Measurements from ENCODE around the gene ZNF521. TPM values are rescaled to one million over a fixed set of nuclear protein-coding genes. Genes with fewer than 3 reads are reported as not detected.

The ZNF521 gene
- polyA plus RNA-seq, 3 donors, result 0.07 to 0.20 TPM; not detected in 1

GRCh38 chr18:25351280-25351775 lies 638 bp downstream of the ZNF521 start:
- Histone ChIP-seq H4K20me1 (ENCODE audit: insufficient read depth, low read length) (no peaks in the 10 kb centered on the region), H3K4me1 (ENCODE audit: control insufficient read depth in 1 of 2, insufficient read depth in 2 of 2, low read length in 2 of 2) (peaks cover 26 to 27% of the 10 kb centered on the region in 2 donors), H3K4me2 (replicated peaks; ENCODE audit: extremely low read depth, low read length, poor library complexity, severe bottlenecking) (peak overlapping the region; percentile 99), H3K79me2 (ENCODE audit: insufficient read depth, low read length) (no peaks in the 10 kb centered on the region), H3K36me3 (replicated peaks in 1 of 2; ENCODE audit: control insufficient read depth in 1 of 2, insufficient read depth in 2 of 2, low read length in 2 of 2) (no peaks in the 10 kb centered on the region), H3K9me3 (replicated peaks in 1 of 2; ENCODE audit: control insufficient read depth in 1 of 2, insufficient read depth in 1 of 2, low read length in 2 of 2) (peaks cover 0 to 6% of the 10 kb centered on the region in 2 donors), H3K27ac (ENCODE audit: low read depth in 1 of 2, low read length in 2 of 2) (no peak overlapping the region), H3K4me3 (replicated peaks in 1 of 3; ENCODE audit: low read depth in 2 of 3, low read length in 3 of 3) (peak overlapping the region; percentile 73 to 86 (median 73)), H3K9ac (ENCODE audit: insufficient read depth, low read length, poor library complexity, severe bottlenecking) (peak overlapping the region; percentile 59), H3K27me3 (ENCODE audit: control insufficient read depth in 2 of 2, insufficient read depth in 2 of 2, low read length in 2 of 2) (peaks cover 67 to 83% of the 10 kb centered on the region in 2 donors), H2AFZ (ENCODE audit: insufficient read depth, low read depth, low read length, poor library complexity, severe bottlenecking) (peak overlapping the region; percentile 84)
- H3K4me1 Mint-ChIP-seq, result peaks cover 22% of the 10 kb centered on the region
- H3K9me3 Mint-ChIP-seq, result peaks cover 0 to 13% (median 4%) of the 10 kb centered on the region in 7 donors
- H3K4me3 Mint-ChIP-seq, result peak overlapping the region; percentile 89 to 93
- WGBS (ENCODE audit: insufficient coverage), result 0% methylated on average over 8 of the region's 20 CpGs
- DNase-seq, result no peak
- peaks cover 7 to 8% of the 10 kb centered on the region in 2 donors for H3K36me3 Mint-ChIP-seq
- no peak overlapping the region for H3K27ac Mint-ChIP-seq
- TF ChIP-seq CTCF (IDR thresholded peaks at IDR 0.05), result no peak
- intact Hi-C loops (cut with micrococcal nuclease), result loop anchor here in 1 of 2 donors (10.0 kb wide), 1 partner anchor 957 kb away; the partner anchor contains the start of gene OSBPL1A
- H3K27me3 Mint-ChIP-seq (ENCODE audit: low read depth in 3 of 3), result peaks cover 50 to 78% (median 59%) of the 10 kb centered on the region in 3 donors

- Mint-ChIP-seq H3K4me3 (peak overlapping the region; percentile 89 to 98), H3K27ac (peak overlapping the region in 1 of 7 donors; percentile 23), H3K9me3 (peaks cover 0 to 13% (median 4%) of the 10 kb centered on the region in 7 donors), H3K27me3 (ENCODE audit: low read depth in 3 of 3) (peaks cover 50 to 78% (median 59%) of the 10 kb centered on the region in 3 donors), H3K36me3 (peaks cover 7 to 8% of the 10 kb centered on the region in 2 donors), H3K4me1 (peaks cover 22% of the 10 kb centered on the region)
- peak; percentile 19 to 37 (median 27) for DNase-seq
- peak overlapping the region; percentile 59 for H3K9ac ChIP-seq (ENCODE audit: insufficient read depth, low read length, poor library complexity, severe bottlenecking)
- peak overlapping the region; percentile 99 for H3K4me2 ChIP-seq (replicated peaks; ENCODE audit: extremely low read depth, low read length, poor library complexity, severe bottlenecking)
- peaks cover 66 to 82% of the 10 kb centered on the region in 2 donors for H3K27me3 ChIP-seq (ENCODE audit: control insufficient read depth in 2 of 2, insufficient read depth in 2 of 2, low read length in 2 of 2)
- no peaks in the 10 kb centered on the region for H3K36me3 ChIP-seq (replicated peaks in 1 of 2; ENCODE audit: control insufficient read depth in 1 of 2, insufficient read depth in 2 of 2, low read length in 2 of 2)
- WGBS (ENCODE audit: insufficient coverage), result 0% methylated on average over 36 of the region's 76 CpGs
- peaks cover 0 to 6% of the 10 kb centered on the region in 2 donors for H3K9me3 ChIP-seq (replicated peaks in 1 of 2; ENCODE audit: control insufficient read depth in 1 of 2, insufficient read depth in 1 of 2, low read length in 2 of 2)
- peak overlapping the region; percentile 84 for H2AFZ ChIP-seq (ENCODE audit: insufficient read depth, low read depth, low read length, poor library complexity, severe bottlenecking)
- no peaks in the 10 kb centered on the region for H3K79me2 ChIP-seq (ENCODE audit: insufficient read depth, low read length)
- intact Hi-C loops (cut with micrococcal nuclease), result loop anchor here in 1 of 2 donors (10.0 kb wide), 1 partner anchor 956 kb away; the partner anchor contains the start of gene OSBPL1A
- H3K27ac ChIP-seq (ENCODE audit: low read depth in 1 of 2, low read length in 2 of 2), result no peak overlapping the region
- peak overlapping the region; percentile 73 to 86 (median 73) for H3K4me3 ChIP-seq (replicated peaks in 1 of 3; ENCODE audit: low read depth in 2 of 3, low read length in 3 of 3)
- H3K4me1 ChIP-seq (ENCODE audit: control insufficient read depth in 1 of 2, insufficient read depth in 2 of 2, low read length in 2 of 2), result peaks cover 26 to 27% of the 10 kb centered on the region in 2 donors
- no peaks in the 10 kb centered on the region for H4K20me1 ChIP-seq (ENCODE audit: insufficient read depth, low read length)
- no peak for TF ChIP-seq CTCF (IDR thresholded peaks at IDR 0.05)
These were observed 1.3 kb downstream of the ZNF521 start for GRCh38 chr18:25350489-25351251.

Measured in CD14-positive monocyte (primary cell).